Type B pancreatic cell (in vitro differentiated cells): ENCODE measurements around the gene GNG2. TPM values are rescaled to one million over a fixed set of nuclear protein-coding genes. Genes with fewer than 3 reads are reported as not detected.

Source experiments
- DNase-seq: peaks from one replicate; pipeline ENCODE4 v3.0.0; 2021; ENCODE audit warnings: mixed read lengths; ENCODE audit not compliant: unreplicated experiment; ENCODE audit errors: extremely low spot score
- H3K27ac Mint-ChIP-seq: 2 replicates; pipeline ENCODE4 v1.8.0; 2021; ENCODE audit warnings: mild to moderate bottlenecking, mixed read lengths
- H3K27me3 Mint-ChIP-seq: 2 replicates; pipeline ENCODE4 v1.8.0; 2021; ENCODE audit warnings: mixed read lengths
- H3K36me3 Mint-ChIP-seq: 2 replicates; pipeline ENCODE4 v1.8.0; 2021; ENCODE audit warnings: mixed read lengths
- H3K4me1 Mint-ChIP-seq: one replicate; pipeline ENCODE4 v1.8.0; 2021; ENCODE audit warnings: mixed read lengths; ENCODE audit not compliant: unreplicated experiment
- H3K4me3 Mint-ChIP-seq: 2 replicates; pipeline ENCODE4 v1.8.0; 2021; ENCODE audit warnings: mild to moderate bottlenecking, mixed read lengths
- H3K9me3 Mint-ChIP-seq: 2 replicates; pipeline ENCODE4 v1.8.0; 2021; ENCODE audit warnings: mixed read lengths
- total RNA-seq: library from RNA; stranded (reverse); gene quantifications from 2 replicates; pipeline ENCODE4 v1.2.1, GENCODE V29; 2021; ENCODE audit warnings: low replicate concordance
- TF ChIP-seq, protein P1 (sequence below): fragments of 200-600 bp; sonication (generic); conservative IDR thresholded peaks from 2 replicates; pipeline ENCODE4 v1.5.0; 2021; ENCODE audit warnings: antibody characterized with exemption, mild to moderate bottlenecking

Gene GNG2
- total RNA-seq, 1 donor from 2014 or later, result 45.3 TPM

DNA sequence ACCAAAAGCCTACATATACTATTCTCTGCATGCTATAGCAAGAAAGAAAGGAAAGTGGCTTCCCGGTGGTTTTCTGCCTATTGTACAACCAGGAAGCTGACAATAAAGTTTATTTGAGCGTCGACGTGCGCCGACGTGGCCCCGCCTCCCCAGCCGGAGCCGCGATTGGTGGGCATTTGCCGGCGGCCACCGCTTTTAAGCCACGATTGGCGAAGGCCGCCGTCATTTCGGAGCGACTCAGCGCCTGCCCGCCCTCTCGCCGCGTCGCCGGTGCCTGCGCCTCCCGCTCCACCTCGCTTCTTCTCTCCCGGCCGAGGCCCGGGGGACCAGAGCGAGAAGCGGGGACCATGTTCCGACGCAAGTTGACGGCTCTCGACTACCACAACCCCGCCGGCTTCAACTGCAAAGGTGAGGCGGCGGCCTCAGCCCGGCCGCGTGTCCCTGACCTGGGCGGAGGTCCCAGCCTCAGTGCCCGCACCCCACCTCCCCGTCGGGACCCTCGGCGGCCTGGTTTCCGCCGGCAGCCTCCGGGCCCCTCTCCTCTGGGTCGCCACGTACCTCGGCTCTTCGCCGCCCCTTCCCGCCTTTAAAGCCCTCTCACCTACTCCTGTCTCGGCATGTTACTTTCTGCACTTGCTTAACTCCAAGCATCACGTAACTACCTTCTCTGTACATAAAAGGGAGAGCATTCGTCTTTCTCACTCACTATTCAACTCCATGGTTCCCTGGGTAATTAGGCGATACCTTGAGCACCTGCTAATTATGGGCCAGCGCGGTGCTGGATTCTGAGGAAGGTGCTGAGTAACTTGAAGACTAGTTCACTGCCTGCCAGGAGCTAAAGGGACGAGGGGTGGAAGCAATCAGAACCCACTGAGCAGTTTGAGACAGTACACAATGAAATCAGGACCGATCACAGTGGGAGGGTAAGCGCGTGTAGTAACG lies 129.2 kb downstream of the GNG2 start, which contains the start of gene RTRAF:
TSS of gene RTRAF (plus strand) at position 254 of the 942 bp plus-strand sequence. CDS start at position 348, 94 bp downstream.
- peak; percentile 94 for DNase-seq
- peak within 1 kb of the TSS; percentile 90 for H3K27ac Mint-ChIP-seq
- TF ChIP-seq, protein P1, sequence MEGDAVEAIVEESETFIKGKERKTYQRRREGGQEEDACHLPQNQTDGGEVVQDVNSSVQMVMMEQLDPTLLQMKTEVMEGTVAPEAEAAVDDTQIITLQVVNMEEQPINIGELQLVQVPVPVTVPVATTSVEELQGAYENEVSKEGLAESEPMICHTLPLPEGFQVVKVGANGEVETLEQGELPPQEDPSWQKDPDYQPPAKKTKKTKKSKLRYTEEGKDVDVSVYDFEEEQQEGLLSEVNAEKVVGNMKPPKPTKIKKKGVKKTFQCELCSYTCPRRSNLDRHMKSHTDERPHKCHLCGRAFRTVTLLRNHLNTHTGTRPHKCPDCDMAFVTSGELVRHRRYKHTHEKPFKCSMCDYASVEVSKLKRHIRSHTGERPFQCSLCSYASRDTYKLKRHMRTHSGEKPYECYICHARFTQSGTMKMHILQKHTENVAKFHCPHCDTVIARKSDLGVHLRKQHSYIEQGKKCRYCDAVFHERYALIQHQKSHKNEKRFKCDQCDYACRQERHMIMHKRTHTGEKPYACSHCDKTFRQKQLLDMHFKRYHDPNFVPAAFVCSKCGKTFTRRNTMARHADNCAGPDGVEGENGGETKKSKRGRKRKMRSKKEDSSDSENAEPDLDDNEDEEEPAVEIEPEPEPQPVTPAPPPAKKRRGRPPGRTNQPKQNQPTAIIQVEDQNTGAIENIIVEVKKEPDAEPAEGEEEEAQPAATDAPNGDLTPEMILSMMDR, result no peak
- no peaks in the 10 kb centered on the region for H3K36me3 Mint-ChIP-seq
- peaks cover 11% of the 10 kb centered on the region for H3K27me3 Mint-ChIP-seq
- H3K9me3 Mint-ChIP-seq, result no peaks in the 10 kb centered on the region
- H3K4me1 Mint-ChIP-seq, result peaks cover 13% of the 10 kb centered on the region
- peak within 1 kb of the TSS; percentile 95 for H3K4me3 Mint-ChIP-seq

DNA sequence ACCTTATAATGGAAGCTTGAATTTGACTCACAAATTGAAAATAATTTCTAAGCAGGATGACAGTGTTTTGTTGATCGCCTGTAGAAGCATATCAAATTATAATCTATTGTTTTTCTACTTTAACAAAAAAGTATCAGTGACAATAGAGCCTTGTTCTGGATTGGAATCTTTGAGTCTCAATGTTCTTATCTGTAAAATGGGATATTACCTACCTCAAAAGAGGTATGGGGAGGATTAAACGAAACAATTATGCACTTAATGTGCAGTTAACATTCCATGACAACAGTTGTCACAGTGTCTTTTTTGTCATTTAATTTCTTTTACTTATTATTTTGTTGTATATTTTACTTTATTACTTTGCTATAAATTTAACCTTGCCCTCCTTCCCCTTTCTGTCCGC lies 130.1 kb downstream of the GNG2 start:
- Mint-ChIP-seq H3K4me1 (peaks cover 13% of the 10 kb centered on the region), H3K27me3 (peaks cover 3% of the 10 kb centered on the region), H3K36me3 (no peaks in the 10 kb centered on the region), H3K9me3 (no peaks in the 10 kb centered on the region), H3K4me3 (peak overlapping the region; percentile 95), H3K27ac (peak overlapping the region; percentile 90)
- DNase-seq, result no peak
- TF ChIP-seq, protein P1, result no peak

DNA sequence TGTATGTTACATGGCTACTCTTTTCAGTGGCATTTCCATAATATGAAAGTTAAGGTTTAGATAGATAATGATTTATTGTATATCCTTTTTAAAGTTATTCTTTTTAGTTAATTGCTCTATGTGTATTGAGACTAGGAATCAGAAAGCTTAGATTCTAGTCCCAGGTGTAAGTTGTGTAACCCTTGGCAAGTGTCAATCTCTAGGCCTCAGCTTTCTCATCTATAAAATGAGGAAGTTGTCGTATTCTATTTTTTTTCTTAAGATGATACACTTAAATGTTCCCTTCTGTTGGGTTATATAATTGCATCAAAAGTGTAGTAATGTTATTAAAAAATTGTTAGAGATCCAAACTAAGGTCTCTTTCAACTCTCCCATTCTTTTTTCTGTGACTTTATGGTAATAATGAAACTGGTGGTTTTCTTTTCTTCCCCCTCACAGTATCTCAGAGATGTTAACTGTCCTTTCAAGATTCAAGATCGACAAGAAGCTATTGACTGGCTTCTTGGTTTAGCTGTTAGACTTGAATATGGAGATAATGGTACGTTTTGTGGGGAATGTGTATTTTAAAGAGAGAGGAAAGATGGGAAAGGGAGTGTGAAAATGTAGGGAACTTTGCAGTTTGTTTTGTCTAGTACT lies 133.0 kb downstream of the GNG2 start:
- Mint-ChIP-seq H3K27me3 (no peaks in the 10 kb centered on the region), H3K4me1 (peaks cover 18% of the 10 kb centered on the region), H3K36me3 (peaks cover 5% of the 10 kb centered on the region), H3K27ac (no peak overlapping the region), H3K4me3 (no peak overlapping the region), H3K9me3 (no peaks in the 10 kb centered on the region)
- DNase-seq, result no peak
- TF ChIP-seq, protein P1, result no peak

DNA sequence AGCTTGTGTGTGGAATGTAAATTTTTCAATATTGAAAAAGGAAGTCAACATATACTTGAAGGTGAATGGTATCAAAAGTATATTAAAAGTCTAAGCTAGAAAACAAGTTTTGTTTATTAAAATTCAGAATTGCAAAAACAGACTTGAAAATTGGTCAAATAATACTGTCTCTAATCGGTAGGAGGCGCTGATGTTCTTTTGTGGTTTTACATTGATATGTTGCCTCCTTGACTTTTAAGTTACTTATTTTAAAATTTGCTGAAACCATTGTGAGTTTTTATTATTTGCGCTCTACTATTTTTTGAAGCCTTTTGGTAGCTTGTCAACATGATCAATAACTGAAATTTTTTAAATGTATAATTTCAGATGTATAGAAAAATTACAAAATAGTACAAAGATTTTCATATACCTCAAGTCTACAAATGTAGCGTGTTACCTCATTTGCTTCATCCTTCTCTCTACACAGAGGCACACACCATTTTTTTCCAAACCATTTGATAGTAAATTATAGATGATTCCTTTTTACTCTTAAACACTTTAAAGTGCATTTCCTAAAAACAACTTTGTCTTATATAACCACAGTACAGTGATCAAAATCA lies 135.8 kb downstream of the GNG2 start:
- Mint-ChIP-seq H3K27me3 (no peaks in the 10 kb centered on the region), H3K4me1 (peaks cover 10% of the 10 kb centered on the region), H3K27ac (no peak overlapping the region), H3K9me3 (no peaks in the 10 kb centered on the region), H3K36me3 (peaks cover 12% of the 10 kb centered on the region), H3K4me3 (no peak overlapping the region)
- no peak for DNase-seq
- TF ChIP-seq, protein P1, result peak; percentile 82

DNA sequence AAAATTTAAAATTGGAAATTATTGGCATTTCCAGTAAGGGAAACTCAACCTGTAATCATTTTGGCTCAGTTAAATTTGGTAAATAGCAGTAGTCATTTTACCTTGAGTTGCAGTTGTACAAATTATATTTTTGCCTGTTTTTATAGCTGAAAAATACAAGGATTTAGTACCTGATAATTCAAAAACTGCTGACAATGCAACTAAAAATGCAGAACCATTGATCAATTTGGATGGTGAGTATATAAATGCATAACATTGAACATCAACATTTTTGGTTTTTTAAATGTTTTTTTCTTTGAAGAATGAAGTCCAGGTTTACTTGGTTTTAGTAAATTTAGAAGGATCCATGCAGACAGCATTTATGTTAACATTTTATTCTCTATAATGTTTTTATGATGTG lies 137.9 kb downstream of the GNG2 start:
- Mint-ChIP-seq H3K4me3 (no peak overlapping the region), H3K9me3 (no peaks in the 10 kb centered on the region), H3K36me3 (peaks cover 12% of the 10 kb centered on the region)

More for the DNA sequence above, 137.9 kb downstream of the GNG2 start:
- TF ChIP-seq, protein P1, result no peak
- Mint-ChIP-seq H3K27me3 (no peaks in the 10 kb centered on the region), H3K4me1 (peaks cover 5% of the 10 kb centered on the region), H3K27ac (no peak overlapping the region)
- DNase-seq, result no peak
